Measurements from ENCODE around the gene DSTN.

Gene DSTN

DNA sequence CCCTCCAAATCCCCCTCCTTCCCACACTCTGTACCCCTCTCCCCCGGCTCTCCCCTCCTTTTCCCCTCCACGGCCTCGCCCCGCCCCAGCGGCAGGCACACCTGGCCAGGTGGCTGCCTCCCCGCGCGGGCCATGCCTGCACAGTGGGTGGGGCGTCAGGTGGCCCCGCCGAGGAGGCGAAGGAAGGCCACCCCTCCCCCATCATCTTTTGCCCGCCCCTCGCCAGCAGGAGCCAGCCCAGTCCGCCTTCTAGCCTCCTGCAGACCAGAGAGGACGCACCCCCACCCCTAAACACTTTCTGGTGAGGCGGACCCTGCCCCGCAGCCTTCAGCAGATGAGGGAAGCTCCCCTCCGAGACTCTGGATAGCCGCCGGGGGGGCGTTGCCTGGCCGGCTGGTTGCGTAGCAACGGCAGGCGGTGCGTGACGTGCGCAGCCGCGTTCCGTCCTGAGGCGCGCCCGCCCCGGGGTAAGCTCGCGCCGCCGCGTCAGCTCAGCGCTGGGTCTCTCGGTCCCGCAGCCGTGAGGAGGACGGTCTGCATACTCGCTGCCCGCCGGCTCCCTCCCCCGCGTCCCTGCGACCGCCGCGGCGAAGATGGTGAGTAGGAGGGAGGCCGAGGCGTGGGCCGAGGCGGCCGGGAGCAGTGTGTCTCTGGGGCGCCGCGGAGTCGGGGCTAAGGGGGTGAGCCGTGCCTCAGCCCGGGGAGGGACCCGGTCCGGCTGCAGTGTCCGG, at the start of gene DSTN:
DSTN (plus strand) TSS at position 460 of the 731 bp plus-strand sequence; CDS start at position 594, 134 bp downstream.
- DNase-seq, result peak; percentile 58

- DNase-seq, result no peak
Observed at GRCh38 chr20:17520583-17520982, 49.3 kb upstream of the DSTN start.

DNA sequence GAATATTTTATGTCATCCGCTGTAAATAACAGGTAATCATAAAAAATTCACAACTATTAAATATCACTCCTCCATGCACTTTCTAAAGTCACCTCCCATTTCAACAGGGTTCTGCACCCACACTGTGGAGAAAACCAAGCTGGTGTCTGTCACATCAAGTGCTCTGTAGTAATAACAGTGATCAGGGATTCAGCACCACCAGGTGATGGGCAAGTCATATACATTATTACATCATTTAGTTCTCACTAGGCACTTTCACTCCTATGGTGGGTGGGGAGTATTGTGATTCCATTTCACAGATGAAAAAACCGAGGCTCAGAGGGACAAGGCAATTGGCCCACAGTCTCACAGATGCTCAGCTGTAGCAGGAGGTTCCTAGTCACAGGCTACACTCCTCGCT, 47.3 kb upstream of the DSTN start:
- no peak for DNase-seq

GRCh38 chr20:17523326-17523725, 46.5 kb upstream of the DSTN start:
- DNase-seq, result no peak

DNA sequence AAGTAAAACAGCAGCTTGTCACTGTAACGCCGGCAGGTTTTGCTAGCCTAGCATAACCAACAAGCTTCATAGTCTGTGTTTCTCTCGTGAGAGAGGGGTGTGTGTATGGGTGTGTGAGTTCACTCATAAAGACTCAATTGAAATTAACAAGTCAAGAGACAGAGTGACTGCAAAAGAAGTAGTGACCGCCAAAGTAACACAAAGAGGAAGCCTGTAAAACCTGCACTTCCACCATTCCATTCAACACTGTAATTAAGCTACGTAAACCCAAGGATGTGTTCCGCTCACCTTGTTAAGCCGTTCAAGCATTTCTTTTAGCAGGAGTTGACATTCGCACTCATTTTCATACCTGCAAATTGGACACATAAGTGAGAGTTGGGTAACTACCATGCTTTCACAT, 45.3 kb upstream of the DSTN start:
- DNase-seq, result no peak

GRCh38 chr20:17525132-17525531, 44.7 kb upstream of the DSTN start:
- no peak for DNase-seq

- no peak for DNase-seq
Observed at GRCh38 chr20:17525650-17526049, 44.2 kb upstream of the DSTN start.

DNA sequence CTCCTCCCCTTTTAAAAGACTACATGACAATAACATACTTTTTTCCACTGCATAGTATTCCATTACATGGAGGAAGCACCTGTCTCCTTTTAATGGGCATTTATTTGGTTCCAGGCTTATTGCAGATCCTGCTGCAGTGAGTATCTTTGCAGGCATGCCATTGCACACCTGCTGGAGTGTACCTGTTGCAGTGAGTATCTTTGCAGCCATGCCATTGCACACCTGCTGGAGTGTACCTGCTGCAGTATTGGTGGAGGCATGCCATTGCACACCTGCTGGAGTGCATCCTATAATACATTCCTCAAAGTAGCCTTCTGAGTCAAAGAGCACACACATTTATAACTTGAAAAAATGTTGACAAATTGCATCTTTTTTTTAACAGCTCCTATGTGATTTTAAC, 40.3 kb upstream of the DSTN start:
- no peak for DNase-seq

DNA sequence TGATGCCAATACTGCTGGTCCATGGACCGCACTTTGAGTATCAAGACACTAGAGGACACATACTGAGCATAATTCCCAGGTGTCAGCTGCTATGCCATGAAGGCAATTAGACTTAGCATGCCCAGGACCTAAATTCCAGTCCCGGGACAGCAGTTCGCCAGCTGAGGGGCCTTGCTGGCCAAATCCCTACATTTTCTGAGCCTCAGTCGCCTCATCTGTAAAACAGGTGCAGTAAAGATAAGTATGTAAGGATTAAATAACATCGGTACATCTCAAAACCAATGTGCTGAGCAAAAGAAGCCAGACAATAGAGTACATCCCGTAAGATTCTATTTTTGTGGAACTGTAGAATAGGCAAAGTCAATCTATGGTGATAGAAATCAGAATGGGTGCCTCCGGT, 39.7 kb upstream of the DSTN start:
- no peak for DNase-seq

DNA sequence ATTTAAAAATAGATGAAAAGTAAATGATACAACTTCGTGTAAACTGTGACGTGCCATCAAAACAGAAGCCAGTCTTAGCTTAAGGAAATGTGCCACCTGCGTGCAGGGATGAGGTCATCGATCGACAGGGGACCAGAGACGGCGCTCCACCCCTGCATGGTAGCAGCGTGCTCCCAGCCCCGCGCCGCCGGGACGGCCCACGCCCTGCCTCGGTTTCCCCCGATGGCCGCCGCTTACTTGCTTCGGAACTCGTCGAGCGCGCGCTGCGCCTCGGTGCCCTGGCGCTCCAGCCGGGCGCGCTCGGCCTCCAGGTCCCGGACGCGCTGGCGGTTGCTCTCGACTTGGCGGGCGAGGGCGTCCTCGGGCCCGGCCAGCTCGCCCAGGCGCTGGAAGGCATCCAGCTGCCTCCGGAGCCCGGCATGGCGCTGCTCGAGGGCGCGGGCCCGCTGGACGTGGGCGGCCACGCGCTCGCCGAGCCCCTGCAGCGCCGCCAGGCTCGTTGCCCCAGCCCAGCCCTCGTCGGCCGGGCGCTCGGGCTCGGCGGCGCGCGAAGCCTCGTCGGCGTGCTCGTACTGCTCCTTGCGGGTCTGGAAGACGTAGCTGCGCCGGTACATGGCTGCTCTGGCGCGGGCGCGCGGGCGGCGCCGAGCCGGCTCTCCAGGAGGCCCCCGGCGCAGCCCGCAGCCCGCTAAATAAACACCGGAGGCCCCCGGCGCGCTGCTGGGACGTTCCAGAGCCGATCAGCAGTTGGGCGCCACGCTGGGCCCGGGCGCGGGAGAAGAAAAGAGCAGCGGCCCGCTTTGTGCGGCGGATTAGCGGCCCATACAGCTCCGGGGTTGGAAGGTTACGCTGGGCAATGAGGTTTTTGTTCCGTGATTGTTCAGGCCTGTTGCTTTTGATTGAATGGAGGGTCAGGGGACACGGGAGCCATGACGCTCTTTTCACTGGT, 38.9 kb upstream of the DSTN start, which contains the start of gene BFSP1:
BFSP1 (minus strand) TSS at position 664 of the 949 bp plus-strand sequence; CDS start at position 614, 50 bp downstream.
- DNase-seq, result no peak

- no peak for DNase-seq
Observed at GRCh38 chr20:17531665-17532025, 38.2 kb upstream of the DSTN start.

GRCh38 chr20:17533396-17533795, 36.5 kb upstream of the DSTN start:
- no peak for DNase-seq

GRCh38 chr20:17534077-17534476, 35.8 kb upstream of the DSTN start:
- no peak for DNase-seq

DNA sequence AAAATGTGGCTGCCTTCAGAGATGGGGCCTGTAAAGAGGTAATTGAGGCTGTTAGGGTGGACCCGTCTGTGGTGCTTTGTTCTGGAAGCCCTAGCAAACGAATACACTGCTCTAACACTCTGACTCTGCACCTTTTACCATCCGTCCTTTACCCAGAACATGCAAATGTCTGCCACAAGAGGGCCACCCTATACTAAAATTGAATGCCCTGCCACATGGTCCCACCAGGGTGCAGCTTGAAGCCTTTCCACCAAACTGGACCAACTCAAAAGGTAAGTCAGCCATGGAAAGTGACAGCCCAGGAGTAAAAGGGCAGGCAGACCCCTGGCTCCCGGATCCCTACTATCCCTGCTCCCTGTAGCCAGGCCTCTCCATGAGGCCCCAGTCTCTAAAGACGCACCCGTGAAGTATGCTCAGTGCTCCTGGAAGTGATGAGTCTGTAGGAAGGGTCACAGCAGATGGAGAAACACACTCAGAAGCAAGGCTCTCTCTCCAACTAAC, 32.9 kb upstream of the DSTN start:
- DNase-seq, result peak; percentile 42

DNA sequence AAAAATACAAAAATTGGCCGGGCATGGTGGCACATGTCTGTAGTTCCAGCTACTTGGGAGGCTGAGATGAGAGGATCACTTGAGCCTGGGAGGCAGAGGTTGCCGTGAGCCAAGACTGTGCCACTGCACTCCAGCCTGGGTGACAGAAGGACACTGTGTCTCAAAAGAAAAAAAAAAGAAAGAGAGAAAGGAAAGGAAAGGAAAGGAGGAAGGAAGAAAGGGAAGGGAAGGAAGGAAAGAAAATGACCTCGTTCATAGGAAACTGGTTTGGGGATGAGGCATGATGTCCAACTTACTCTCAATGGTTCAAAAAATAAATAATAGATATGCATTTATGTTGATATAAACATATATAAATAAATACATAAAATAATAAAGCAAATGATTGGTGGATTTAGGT, 31.9 kb upstream of the DSTN start:
- DNase-seq, result no peak

DNA sequence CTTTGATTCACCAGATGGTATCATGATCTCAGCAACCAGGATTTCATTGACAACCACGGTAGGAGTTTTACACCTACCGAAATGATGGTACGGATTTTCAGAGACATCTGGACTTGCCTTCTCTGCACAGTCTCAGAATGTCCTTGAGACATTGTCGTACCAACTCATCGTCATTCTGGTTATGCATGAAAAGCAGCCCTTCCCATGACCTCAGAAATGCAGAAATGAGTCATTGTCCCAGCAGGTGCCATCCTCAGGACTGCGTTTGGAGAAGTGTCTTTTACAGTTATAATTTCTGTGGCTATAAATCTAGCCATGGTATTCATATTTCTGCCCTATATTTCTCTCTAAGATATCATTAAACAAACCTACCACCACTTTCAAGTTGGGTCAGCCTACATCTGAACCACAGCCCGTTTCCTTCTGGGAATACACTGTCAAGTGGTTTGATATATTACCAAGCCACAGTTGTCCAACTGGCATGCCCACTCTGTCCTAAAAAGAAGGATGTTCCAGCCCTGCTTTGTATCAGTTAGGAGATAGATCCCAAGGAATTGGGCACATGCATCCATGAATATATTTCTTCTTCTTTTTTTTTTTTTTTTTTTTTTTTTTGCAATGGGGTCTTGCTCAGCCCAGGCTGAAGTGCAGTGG, 31.2 kb upstream of the DSTN start:
- DNase-seq, result no peak

- DNase-seq, result no peak
Observed at GRCh38 chr20:17541596-17541995, 28.3 kb upstream of the DSTN start.

DNA sequence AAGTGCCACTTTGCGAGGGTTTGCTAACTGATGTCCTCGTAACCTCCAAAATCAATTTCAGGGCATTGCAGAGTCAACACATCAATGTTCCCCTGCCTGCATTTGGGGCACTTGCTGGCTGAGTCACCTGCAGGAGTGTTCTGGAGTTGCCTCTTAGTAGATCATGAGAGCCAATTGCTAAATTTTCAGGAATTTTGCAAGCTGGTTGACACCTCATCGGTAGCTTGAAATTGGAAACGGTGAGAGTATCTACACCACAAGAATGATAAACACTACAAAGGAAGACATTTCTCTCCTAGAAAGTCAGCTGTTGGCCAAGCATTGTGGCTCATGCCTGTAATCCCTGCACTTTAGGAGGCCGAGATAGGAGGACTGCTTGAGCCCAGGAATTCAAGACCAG, 27.9 kb upstream of the DSTN start:
- DNase-seq, result no peak

GRCh38 chr20:17542481-17542880, 27.4 kb upstream of the DSTN start:
- no peak for DNase-seq

GRCh38 chr20:17542993-17543412, 26.9 kb upstream of the DSTN start:
- no peak for DNase-seq

DNA sequence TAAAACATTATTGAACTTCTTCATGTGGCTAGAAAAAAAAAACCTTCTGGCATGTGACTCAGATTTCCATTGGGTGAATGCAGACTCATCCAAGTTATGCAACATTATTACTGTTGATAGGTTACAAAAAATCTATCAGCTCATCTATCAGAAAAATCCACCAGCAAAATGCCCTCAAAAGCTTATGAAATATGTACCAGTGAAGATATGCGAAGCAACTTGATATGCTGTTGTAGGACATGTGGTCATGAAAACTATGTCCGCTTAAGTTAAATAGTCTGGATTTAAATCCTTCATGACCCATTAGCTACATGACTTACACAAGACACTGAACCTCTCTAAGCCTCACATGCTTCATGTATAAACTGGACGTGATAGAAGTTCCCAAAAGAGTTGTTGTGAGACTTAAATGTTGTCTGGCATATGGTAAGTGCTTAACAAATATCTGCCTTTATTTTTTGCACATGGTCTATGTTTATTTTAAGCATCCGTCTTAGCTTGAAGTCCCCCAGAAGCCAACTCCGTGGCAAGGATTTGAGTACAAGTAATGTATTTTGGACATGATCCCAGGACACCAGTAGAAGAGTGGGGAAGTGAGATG, 26.2 kb upstream of the DSTN start:
- no peak for DNase-seq

- no peak for DNase-seq
Observed at GRCh38 chr20:17545127-17545526, 24.7 kb upstream of the DSTN start.

DNA sequence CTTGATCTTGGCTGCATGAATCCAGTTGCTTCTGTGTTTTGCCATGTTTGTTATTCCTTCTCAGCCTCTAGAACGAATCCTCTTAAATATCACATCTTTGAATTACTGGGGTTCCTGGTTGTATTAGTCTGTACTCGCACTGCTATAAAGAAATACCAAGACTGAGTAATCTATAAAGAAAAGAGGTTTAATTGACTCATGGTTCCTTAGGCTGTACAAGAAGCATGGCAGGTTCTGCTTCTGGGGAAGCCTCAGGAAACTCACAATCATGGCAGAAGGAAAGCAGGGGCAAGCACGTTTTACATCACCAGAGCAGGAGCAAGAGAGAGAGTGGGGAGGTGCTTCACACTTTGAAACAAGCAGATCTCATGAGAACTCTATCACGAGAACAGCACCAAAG, 20.7 kb upstream of the DSTN start:
- no peak for DNase-seq

Measured in NCI-H1436 treated with DMSO at 0.1 percent for 48 hours (cell line).